SK-N-SH (cell line): Measurements from ENCODE around the gene PIGL. TPM values are rescaled to one million over a fixed set of nuclear protein-coding genes. Genes with fewer than 3 reads are reported as not detected.
"Not testable (repeated sequence)": the region's sequence is repeated elsewhere in the genome, so short reads cannot be mapped to it uniquely, and the experiment has no call there.

Experiments
- CTCF ChIA-PET: fragments of 300-600, 350-600 bp; formaldehyde crosslinking; extraction: SDS; loops from one replicate; lab custom pipeline; 2021; lab: Yijun Ruan, JAX
- POLR2A ChIA-PET: fragments of 350-600 bp; sonication (Branson Sonifier 250); formaldehyde crosslinking; extraction: SDS; loops from one replicate; lab custom pipeline; 2020; ENCODE audit warnings: antibody characterized with exemption, inconsistent platforms; lab: Yijun Ruan, JAX
- DNase-seq: peaks from one replicate; pipeline ENCODE4 v3.0.0; 2012
- H2AFZ ChIP-seq: fragments of 200-600 bp; sonication (generic); 2 replicates; pipeline ENCODE4 v1.8.1; 2016; ENCODE audit warnings: antibody characterized with exemption, mild to moderate bottlenecking, low read depth
- H3F3A ChIP-seq: fragments of 200-600 bp; sonication (generic); replicated peaks from 2 replicates; pipeline ENCODE3; 2016; ENCODE audit warnings: antibody characterized with exemption, mild to moderate bottlenecking; ENCODE audit not compliant: insufficient read depth
- H3K27ac ChIP-seq, 2 experiments: fragments of 200-500 bp in 1 of 2; fragments of 200-600 bp in 1 of 2; sonication (Bioruptor generic) in 1 of 2; sonication (generic), shearing (Covaris generic) in 1 of 2; 2 replicates each; pipeline versions ENCODE4 v1.5.1 to v1.6.1; 2014 to 2016; ENCODE audit warnings: low read depth in 2 of 2, inconsistent platforms in 1 of 2, low read length in 1 of 2, mild to moderate bottlenecking in 1 of 2, mixed read lengths in 1 of 2
- H3K27me3 ChIP-seq: fragments of 200-600 bp; sonication (generic), shearing (Covaris generic); 2 replicates; pipeline ENCODE4 v1.6.1; 2016; ENCODE audit warnings: mixed run types; ENCODE audit not compliant: insufficient read depth
- H3K36me3 ChIP-seq, 2 experiments: fragments of 200-500 bp in 1 of 2; fragments of 200-600 bp in 1 of 2; sonication (Bioruptor generic) in 1 of 2; sonication (generic) in 1 of 2; replicated peaks in 1 of 2; 2 replicates each; pipeline versions ENCODE3 to v1.5.1; 2014 to 2016; ENCODE audit warnings: low read length in 1 of 2, mild to moderate bottlenecking in 1 of 2; ENCODE audit not compliant: insufficient read depth in 2 of 2, control insufficient read depth in 1 of 2
- H3K4me1 ChIP-seq, 2 experiments: fragments of 200-500 bp in 1 of 2; fragments of 200-600 bp in 1 of 2; sonication (Bioruptor generic) in 1 of 2; sonication (generic), shearing (Covaris generic) in 1 of 2; 2 replicates each; pipeline versions ENCODE4 v1.5.1 to v1.6.1; 2014 to 2016; ENCODE audit warnings: low read depth in 1 of 2, low read length in 1 of 2, mixed run types in 1 of 2; ENCODE audit not compliant: insufficient read depth in 2 of 2, control insufficient read depth in 1 of 2
- H3K4me2 ChIP-seq: fragments of 200-600 bp; sonication (generic), shearing (Covaris generic); 2 replicates; pipeline ENCODE4 v1.6.1; 2017; ENCODE audit warnings: mixed run types
- H3K4me3 ChIP-seq, 2 experiments: fragments of 200-500 bp in 1 of 2; fragments of 200-600 bp in 1 of 2; sonication (Bioruptor generic) in 1 of 2; sonication (generic), shearing (Covaris generic) in 1 of 2; 2 replicates each; pipeline versions ENCODE4 v1.5.1 to v1.8.1; 2014 to 2016; ENCODE audit warnings: low read depth in 2 of 2, inconsistent platforms in 1 of 2, low read length in 1 of 2, mild to moderate bottlenecking in 1 of 2, mixed read lengths in 1 of 2, moderate library complexity in 1 of 2
- H3K79me2 ChIP-seq: fragments of 200-600 bp; sonication (generic); 2 replicates; pipeline ENCODE4 v1.8.1; 2017; ENCODE audit warnings: mild to moderate bottlenecking; ENCODE audit not compliant: insufficient read depth
- H3K9ac ChIP-seq: fragments of 200-600 bp; sonication (generic); 2 replicates; pipeline ENCODE4 v1.6.1; 2017; ENCODE audit warnings: mixed run types
- H3K9me2 ChIP-seq: fragments of 200-600 bp; sonication (generic); 2 replicates; pipeline ENCODE4 v1.6.1; 2017; ENCODE audit warnings: mixed run types
- H3K9me3 ChIP-seq: fragments of 200-600 bp; sonication (generic); 2 replicates; pipeline ENCODE4 v1.6.1; 2017; ENCODE audit warnings: mixed run types, mild to moderate bottlenecking, moderate library complexity
- H4K20me1 ChIP-seq: fragments of 200-600 bp; sonication (generic); 2 replicates; pipeline ENCODE4 v1.6.1; 2017; ENCODE audit warnings: mild to moderate bottlenecking, mixed run types; ENCODE audit not compliant: insufficient read depth
- EZH2phosphoT487 ChIP-seq: fragments of 200-600 bp; sonication (generic); IDR thresholded peaks from 2 replicates; pipeline ENCODE4 v1.6.1; 2017; ENCODE audit warnings: low read depth, mixed run types, mild to moderate bottlenecking, antibody characterized with exemption, moderate library complexity, borderline replicate concordance
- FOXJ3 ChIP-seq: sonication (generic); formaldehyde crosslinking; IDR thresholded peaks from 2 replicates; pipeline ENCODE4 v1.5.1; 2020; ENCODE audit warnings: mild to moderate bottlenecking, missing genetic modification reagents
- FOXM1 ChIP-seq: IDR thresholded peaks from 2 replicates; pipeline ENCODE4 v1.4.0; 2012; ENCODE audit warnings: low read depth, mild to moderate bottlenecking
- GABPA ChIP-seq: IDR thresholded peaks from 2 replicates; pipeline ENCODE4 v1.4.0; 2012; ENCODE audit warnings: low read depth, mild to moderate bottlenecking
- GATA2 ChIP-seq: sonication (generic); formaldehyde crosslinking; IDR thresholded peaks from 2 replicates; pipeline ENCODE4 v1.5.0; 2020; ENCODE audit warnings: mild to moderate bottlenecking, missing genetic modification reagents
- MAX ChIP-seq: IDR thresholded peaks from 2 replicates; pipeline ENCODE4 v1.4.0; 2012; ENCODE audit warnings: low read depth
- MXI1 ChIP-seq: IDR thresholded peaks from 2 replicates; pipeline ENCODE4 v1.6.1; 2012; ENCODE audit warnings: mild to moderate bottlenecking, low read depth, low read length, improper control_type of control experiment
- NFIC ChIP-seq: IDR thresholded peaks from 2 replicates; pipeline ENCODE4 v1.4.0; 2012; ENCODE audit warnings: borderline replicate concordance
- NRF1 ChIP-seq: IDR thresholded peaks from 2 replicates; pipeline ENCODE4 v1.6.1; 2012; ENCODE audit warnings: low read depth, mild to moderate bottlenecking, low read length
- RAD21 ChIP-seq: IDR thresholded peaks from 2 replicates; pipeline ENCODE4 v1.6.1; 2012; ENCODE audit warnings: mild to moderate bottlenecking, low read length
- REST ChIP-seq: IDR thresholded peaks from 2 replicates; pipeline ENCODE4 v1.6.1; 2012; ENCODE audit warnings: mild to moderate bottlenecking, low read depth, low read length, moderate library complexity
- RXRA ChIP-seq: IDR thresholded peaks from 2 replicates; pipeline ENCODE4 v1.4.0; 2012; ENCODE audit warnings: low read depth, mild to moderate bottlenecking, borderline replicate concordance
- TAF1 ChIP-seq: IDR thresholded peaks from 2 replicates; pipeline ENCODE4 v1.6.1; 2012; ENCODE audit warnings: low read depth, mild to moderate bottlenecking, low read length, moderate library complexity, borderline replicate concordance
- YY1 ChIP-seq: IDR thresholded peaks from 2 replicates; pipeline ENCODE4 v1.4.0; 2012; ENCODE audit warnings: low read depth, mild to moderate bottlenecking
- ZBTB33 ChIP-seq: IDR thresholded peaks from 2 replicates; pipeline ENCODE4 v1.4.0; 2012; ENCODE audit warnings: low read depth, borderline replicate concordance
- WGBS: methylation state at CpG from one replicate; pipeline ENCODE4 v1.1.6; 2017; ENCODE audit warnings: low lambda C conversion rate; 5-methylcytosine and 5-hydroxymethylcytosine counted together
- polyA plus RNA-seq, 3 experiments: library from polyadenylated mRNA; depleted of rRNA; stranded (reverse); fragments of >200 nt; gene quantifications; 2 replicates each; pipeline ENCODE4 v1.2.3, GENCODE V29; 2012

Gene PIGL
- polyA plus RNA-seq, 1 of the 3 experiments (the other 2 are of a cell fraction), result 34.0 TPM

- TF ChIP-seq REST (no peak), GABPA (no peak), RXRA (no peak), GATA2 (no peak)
Measured at GRCh38 chr17:16191604-16192003, 25.4 kb upstream of the PIGL start (continued).

GRCh38 chr17:16194307-16194835, 22.6 kb upstream of the PIGL start:
- WGBS, result 93% methylated on average over 2 of the region's 2 CpGs
- H3K9ac ChIP-seq, H3K4me3 ChIP-seq, H3K4me2 ChIP-seq, POLR2A ChIA-PET, H3K9me2 ChIP-seq, DNase-seq, CTCF ChIA-PET, H3K9me3 ChIP-seq, H3K27me3 ChIP-seq, H3K27ac ChIP-seq, H3K4me1 ChIP-seq, H2AFZ ChIP-seq: not testable (repeated sequence)
- Histone ChIP-seq H3K36me3 (peaks cover 10 to 52% of the 10 kb centered on the region in 2 experiments), H4K20me1 (peaks cover 50% of the 10 kb centered on the region), H3F3A (peaks cover 28% of the 10 kb centered on the region), H3K79me2 (peaks cover 97% of the 10 kb centered on the region)

- DNase-seq, result no peak
- Histone ChIP-seq H3F3A (peaks cover 15% of the 10 kb centered on the region), H3K27me3 (no peaks in the 10 kb centered on the region), H3K9ac (no peak overlapping the region), H2AFZ (no peak overlapping the region), H3K27ac (no peak overlapping the region), H3K4me1 (no peaks in the 10 kb centered on the region; a peak in 1 of 4 replicates), H3K4me2 (no peak overlapping the region), H3K79me2 (peaks cover 97% of the 10 kb centered on the region), H3K4me3 (no peak overlapping the region), H4K20me1 (peaks cover 61% of the 10 kb centered on the region), H3K9me2 (no peaks in the 10 kb centered on the region), H3K9me3 (no peaks in the 10 kb centered on the region), H3K36me3 (peaks cover 10 to 31% of the 10 kb centered on the region in 2 experiments)
- WGBS, result 94% methylated on average over 1 of the region's 1 CpG
- POLR2A ChIA-PET, result no interaction called here
- CTCF ChIA-PET, result no interaction called here
- TF ChIP-seq RAD21, result no peak
- TF ChIP-seq ZBTB33, result no peak
- no peak for TF ChIP-seq NRF1
- no peak for TF ChIP-seq TAF1
- no peak for TF ChIP-seq MXI1
- TF ChIP-seq FOXM1, result no peak
- no peak for TF ChIP-seq EZH2phosphoT487
- TF ChIP-seq NFIC, result no peak
- TF ChIP-seq REST, result no peak
- no peak for TF ChIP-seq YY1
- no peak for TF ChIP-seq FOXJ3 (CRISPR knock-in tag)
- no peak for TF ChIP-seq MAX
Measured at GRCh38 chr17:16197276-16197675, 19.7 kb upstream of the PIGL start.
